HT1080 (cell line): Measurements from ENCODE around the gene ADAMTS16. TPM values are rescaled to one million over a fixed set of nuclear protein-coding genes. Genes with fewer than 3 reads are reported as not detected.

Source experiments
- small RNA-seq: library from RNA; depleted of rRNA; stranded (forward); fragments of <200 nt; gene quantifications from one replicate; pipeline ENCODE3, GENCODE V24; 2014
- total RNA-seq: library from RNA; depleted of rRNA; stranded (reverse); fragments of >200 nt; shearing (Covaris generic); gene quantifications from 2 replicates; pipeline ENCODE4 v1.2.3, GENCODE V29; 2014

ADAMTS16 gene
- total RNA-seq, 1 experiment from 2014 or later, result 3.9 TPM

Small RNAs within 50 kb of the gene (small RNA-seq; reads per million reads assigned to genes)
- not detected for gene RN7SKP73
